Activated CD8-positive, alpha-beta T cell treated with anti-CD3 and anti-CD28 coated beads, Interleukin-2, amount 10 ng/mL, durations not matched to agents 7 days and 5 days (primary cell): Measurements from ENCODE around the gene SNAPIN. TPM values are rescaled to one million over a fixed set of nuclear protein-coding genes. Genes with fewer than 3 reads are reported as not detected.
"Not testable (repeated sequence)": the region's sequence is repeated elsewhere in the genome, so short reads cannot be mapped to it uniquely, and the experiment has no call there.

Source experiments
- ATAC-seq: fragments of 150-1000 bp; cut with Tn5 transposase; one replicate; pipeline ENCODE4 v1.10.0; 2021; ENCODE audit warnings: moderate library complexity
- CTCF ChIA-PET: fragments of 350-600 bp; sonication (Branson Sonifier 250); formaldehyde crosslinking; loops from one replicate; lab custom pipeline; 2021; ENCODE audit warnings: antibody characterized with exemption; lab: Charles Lee
- POLR2A ChIA-PET: fragments of 350-600 bp; sonication (Branson Sonifier 250); formaldehyde crosslinking; loops from one replicate; lab custom pipeline; 2021; ENCODE audit warnings: antibody characterized with exemption; lab: Charles Lee
- DNase-seq: peaks from one replicate; pipeline ENCODE4 v3.0.0-alpha.2; 2020
- H3K27ac Mint-ChIP-seq: one replicate; pipeline ENCODE4 v1.8.0; 2021; ENCODE audit warnings: mild to moderate bottlenecking, mixed read lengths
- H3K27me3 Mint-ChIP-seq: one replicate; pipeline ENCODE4 v1.8.0; 2021; ENCODE audit warnings: low read depth, mixed read lengths
- H3K36me3 Mint-ChIP-seq: one replicate; pipeline ENCODE4 v1.8.0; 2021; ENCODE audit warnings: low read depth, mixed read lengths
- H3K4me1 Mint-ChIP-seq: one replicate; pipeline ENCODE4 v1.8.0; 2021; ENCODE audit warnings: low read depth, mixed read lengths
- H3K4me3 Mint-ChIP-seq: one replicate; pipeline ENCODE4 v1.8.0; 2021; ENCODE audit warnings: mild to moderate bottlenecking, mixed read lengths
- H3K9me3 Mint-ChIP-seq: one replicate; pipeline ENCODE4 v1.8.0; 2022; ENCODE audit warnings: mixed read lengths; ENCODE audit not compliant: insufficient read depth
- total RNA-seq, 2 experiments: library from RNA; stranded (reverse); gene quantifications; one replicate each; pipeline ENCODE4 v1.2.3, GENCODE V29; 2021

The SNAPIN gene
- total RNA-seq, 2 experiments from 2014 or later: 36.5 to 37.7 TPM

DNA sequence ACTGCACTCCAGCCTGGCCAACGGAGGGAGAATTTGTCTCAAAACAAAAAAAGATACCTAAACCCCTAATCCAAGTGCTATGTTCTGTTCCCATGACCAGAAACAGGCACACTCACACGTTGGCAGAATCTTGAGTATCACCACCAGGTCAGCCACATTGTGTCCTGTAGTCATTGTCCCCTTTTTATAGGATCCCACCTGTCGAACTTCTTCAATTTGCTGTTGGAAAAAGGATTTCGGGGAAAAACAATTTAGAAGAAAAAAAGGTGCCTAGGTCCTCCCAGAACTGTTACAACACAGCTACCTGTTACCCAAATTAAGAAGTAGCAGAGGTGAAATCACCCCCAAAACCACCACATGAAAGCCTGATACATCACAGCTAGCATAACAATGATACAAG lies 8.9 kb downstream of the SNAPIN start:
- CTCF ChIA-PET: interaction anchor here (1.1 kb wide), 1 partner anchor 8 kb away, joined by 5 read pairs; the partner anchor contains the start of gene SNAPIN
- peak overlapping the region; percentile 16 for H3K27ac Mint-ChIP-seq
- H3K27me3 Mint-ChIP-seq: no peaks in the 10 kb centered on the region
- DNase-seq: no peak
- H3K9me3 Mint-ChIP-seq: no peaks in the 10 kb centered on the region
- peaks cover 33% of the 10 kb centered on the region for H3K4me1 Mint-ChIP-seq
- H3K36me3 Mint-ChIP-seq: peaks cover 74% of the 10 kb centered on the region
- ATAC-seq: no peak
- POLR2A ChIA-PET: interaction anchor here (1.8 kb wide), 1 partner anchor 9 kb away, joined by 4 read pairs; the partner anchor contains the start of gene SNAPIN
- H3K4me3 Mint-ChIP-seq: no peak overlapping the region

DNA sequence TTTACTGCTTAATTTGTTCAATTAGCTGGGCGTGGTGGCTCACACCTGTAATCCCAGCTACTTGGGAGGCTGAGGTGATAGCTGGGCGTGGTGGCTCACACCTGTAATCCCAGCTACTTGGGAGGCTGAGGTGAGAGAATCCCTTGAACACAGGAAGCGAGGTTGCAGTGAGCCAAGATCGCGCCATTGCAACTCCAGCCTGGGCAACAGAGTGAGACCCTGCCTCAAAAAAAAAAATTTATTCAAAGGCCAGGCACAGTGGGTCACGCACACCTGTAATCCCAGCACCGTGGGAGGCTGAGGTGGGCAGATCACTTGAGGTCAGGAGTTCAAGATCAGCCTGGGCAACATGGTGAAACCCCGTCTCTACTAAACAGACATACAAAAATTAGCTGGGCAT lies 10.2 kb downstream of the SNAPIN start:
- CTCF ChIA-PET, DNase-seq, H3K4me3 Mint-ChIP-seq, H3K9me3 Mint-ChIP-seq, H3K27me3 Mint-ChIP-seq, ATAC-seq: not testable (repeated sequence)
- H3K36me3 Mint-ChIP-seq: peaks cover 63% of the 10 kb centered on the region
- H3K27ac Mint-ChIP-seq: peak overlapping the region; percentile 74
- H3K4me1 Mint-ChIP-seq: peaks cover 33% of the 10 kb centered on the region
- POLR2A ChIA-PET: interaction anchor here (2.9 kb wide), 1 partner anchor 34 kb away, joined by 17 read pairs; the partner anchor contains the start of gene CHTOP

DNA sequence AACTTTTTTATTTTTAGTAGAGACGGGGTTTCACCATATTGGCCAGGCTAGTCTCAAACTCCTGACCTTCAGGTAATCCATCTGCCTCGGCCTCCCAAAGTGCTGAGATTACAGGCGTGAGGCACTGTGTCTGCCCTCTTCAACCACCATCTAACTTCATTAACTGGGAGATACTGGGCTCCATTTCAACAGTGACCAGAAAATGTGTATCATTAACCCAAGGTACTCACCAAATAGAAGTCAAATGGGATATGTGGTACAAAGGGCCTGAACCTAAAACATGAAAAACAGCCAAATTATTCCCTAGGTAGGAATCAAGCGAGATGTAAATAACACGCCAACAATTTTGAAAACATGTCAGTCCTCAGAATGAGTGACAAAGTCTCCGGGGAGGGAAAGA lies 11.1 kb downstream of the SNAPIN start:
- Mint-ChIP-seq H3K9me3 (no peaks in the 10 kb centered on the region), H3K4me1 (peaks cover 33% of the 10 kb centered on the region), H3K27me3 (no peaks in the 10 kb centered on the region), H3K4me3 (no peak overlapping the region), H3K36me3 (peaks cover 56% of the 10 kb centered on the region), H3K27ac (no peak overlapping the region)
- ChIA-PET POLR2A (interaction anchor here (0.6 to 2.9 kb wide), 3 partner anchors 35 to 254 kb away, joined by 3 to 17 read pairs (median 3); partner anchors contain the start of gene CHTOP), CTCF (no interaction called here)
- DNase-seq (no peak), ATAC-seq (no peak)

DNA sequence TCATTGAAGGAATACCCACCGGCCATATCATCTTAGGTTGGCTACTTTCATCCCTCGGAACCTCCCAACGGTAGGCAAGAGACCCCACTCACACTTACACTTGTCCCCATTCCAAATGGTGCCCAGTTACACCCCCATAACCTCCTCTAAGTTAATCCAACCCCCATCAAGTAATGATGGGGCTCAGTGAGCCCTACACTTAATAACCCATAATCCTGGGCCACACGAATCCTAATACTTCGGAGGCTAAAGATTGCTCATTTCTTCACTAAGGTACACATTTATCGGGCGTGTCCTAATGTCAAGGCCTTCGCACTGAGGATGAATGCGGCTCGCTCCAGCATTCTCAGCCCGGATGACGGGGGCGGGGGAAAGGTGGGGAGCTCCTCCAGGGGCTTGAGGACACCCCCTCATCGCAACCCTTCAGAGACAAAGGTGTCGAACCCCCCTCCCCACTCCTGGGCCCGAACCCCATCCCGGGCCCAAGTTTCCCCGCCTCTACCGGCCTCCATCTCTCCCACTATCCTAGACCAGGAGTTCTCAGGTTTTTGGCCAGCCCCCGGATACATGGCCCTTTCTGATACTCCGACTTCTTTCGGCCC lies 11.9 kb downstream of the SNAPIN start:
- no peak overlapping the region for H3K27ac Mint-ChIP-seq
- CTCF ChIA-PET: interaction anchor here (1.1 kb wide), 1 partner anchor 11 kb away, joined by 4 read pairs; no protein-coding TSS in a partner anchor
- H3K9me3 Mint-ChIP-seq: no peaks in the 10 kb centered on the region
- POLR2A ChIA-PET: interaction anchor here (0.6 to 2.9 kb wide), 4 partner anchors 11 to 284 kb away, joined by 3 to 17 read pairs (median 6); partner anchors contain the start of genes CHTOP and SNAPIN
- H3K4me3 Mint-ChIP-seq: no peak overlapping the region
- H3K27me3 Mint-ChIP-seq: no peaks in the 10 kb centered on the region
- H3K4me1 Mint-ChIP-seq: peaks cover 33% of the 10 kb centered on the region
- H3K36me3 Mint-ChIP-seq: peaks cover 48% of the 10 kb centered on the region
- ATAC-seq (no peak), DNase-seq (no peak)

DNA sequence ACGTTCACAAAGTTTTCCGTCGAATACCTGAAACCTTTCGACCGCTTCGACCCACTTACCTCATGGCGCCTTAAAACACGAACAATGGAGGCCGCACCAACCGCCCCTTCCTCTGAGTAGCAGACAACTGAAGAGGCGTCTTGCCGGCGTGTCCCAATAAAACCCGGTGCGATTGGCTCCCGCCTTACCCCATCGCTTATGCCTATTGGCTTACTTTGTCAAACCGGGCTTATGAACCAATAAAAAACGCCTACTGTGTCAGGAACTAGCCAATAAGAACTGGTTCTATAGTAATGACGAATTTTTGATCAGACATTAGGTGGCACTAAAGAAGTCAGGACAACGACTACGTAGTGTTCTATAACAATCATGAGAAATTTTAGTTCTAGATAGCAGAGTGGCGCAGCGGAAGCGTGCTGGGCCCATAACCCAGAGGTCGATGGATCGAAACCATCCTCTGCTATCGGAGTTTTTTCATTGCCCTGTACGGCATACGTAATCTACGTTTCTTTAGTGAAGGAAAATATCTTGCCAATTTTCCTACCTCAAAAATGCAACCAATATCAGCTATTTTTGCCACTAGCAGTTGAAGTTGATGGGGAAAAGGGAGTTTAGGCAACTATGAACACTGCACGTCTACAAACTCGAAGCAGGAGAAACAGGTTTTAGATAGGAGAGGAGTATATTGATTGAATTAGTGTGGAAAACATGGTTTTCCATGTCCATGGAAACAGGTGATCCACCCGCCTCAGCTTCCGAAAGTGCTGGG lies 12.5 kb downstream of the SNAPIN start, which contains the start of gene ILF2:
TSS of gene ILF2 (minus strand) at position 135 of the 769 bp plus-strand sequence. CDS start at position 64, 71 bp downstream.
- H3K36me3 Mint-ChIP-seq: peaks cover 43% of the 10 kb centered on the region
- CTCF ChIA-PET: interaction anchor here (0.7 to 1.6 kb wide), 11 partner anchors 12 to 488 kb away, joined by 3 to 10 read pairs (median 3); partner anchors contain the start of genes CHTOP, RAB13 and SLC27A3
- H3K4me3 Mint-ChIP-seq: no peak within 1 kb of the TSS
- H3K27ac Mint-ChIP-seq: no peak within 1 kb of the TSS
- DNase-seq (peak; percentile 99), ATAC-seq (peak; percentile 93)
- H3K9me3 Mint-ChIP-seq: no peaks in the 10 kb centered on the region
- no peaks in the 10 kb centered on the region for H3K27me3 Mint-ChIP-seq
- H3K4me1 Mint-ChIP-seq: peaks cover 33% of the 10 kb centered on the region
- POLR2A ChIA-PET: interaction anchor here (0.7 to 2.9 kb wide), 8 partner anchors 12 to 320 kb away, joined by 3 to 17 read pairs (median 4); partner anchors contain the start of genes CHTOP, RPS27 and SNAPIN

DNA sequence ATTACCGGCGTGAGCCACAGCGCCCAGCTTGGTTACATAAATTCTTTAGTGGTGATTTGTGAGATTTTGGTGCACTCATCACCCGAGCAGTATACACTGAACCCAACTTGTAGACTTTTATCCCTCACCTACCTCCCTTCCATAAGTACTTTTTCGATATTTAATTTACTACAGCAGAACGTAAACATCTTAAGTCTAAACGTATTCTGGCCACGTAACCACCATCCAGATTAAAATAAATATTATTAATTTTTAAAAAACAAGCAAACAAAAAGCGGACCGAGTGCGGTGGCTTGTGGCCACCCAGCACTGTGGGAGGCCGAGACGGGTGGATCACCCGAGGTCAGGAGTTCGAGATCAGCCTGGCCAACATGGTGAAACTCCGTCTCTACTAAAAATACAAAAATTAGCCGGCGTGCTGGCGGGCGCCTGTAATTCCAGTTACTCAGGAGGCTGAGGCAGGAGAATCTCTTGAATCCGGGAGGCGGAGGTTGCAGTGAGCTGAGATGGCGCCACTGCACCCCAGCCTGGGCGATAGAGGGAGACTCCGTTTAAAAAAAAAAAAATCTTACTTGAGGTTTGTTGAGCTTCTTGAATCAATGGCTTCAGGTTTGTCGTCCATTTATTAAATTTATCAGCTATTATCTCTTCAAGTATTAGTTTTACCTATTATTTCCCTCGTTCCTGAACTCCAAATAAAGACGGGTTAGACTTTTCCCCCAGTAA lies 13.3 kb downstream of the SNAPIN start:
- Mint-ChIP-seq H3K4me1 (peaks cover 33% of the 10 kb centered on the region), H3K36me3 (peaks cover 36% of the 10 kb centered on the region)
- H3K9me3 Mint-ChIP-seq, H3K27ac Mint-ChIP-seq, H3K27me3 Mint-ChIP-seq, H3K4me3 Mint-ChIP-seq: not testable (repeated sequence)
- peak; percentile 45 for ATAC-seq
- CTCF ChIA-PET: interaction anchor here (0.7 to 1.6 kb wide), 18 partner anchors 12 to 488 kb away, joined by 3 to 10 read pairs (median 4); partner anchors contain the start of genes CHTOP, CREB3L4, RAB13 and SLC27A3
- peak; percentile 68 for DNase-seq
- POLR2A ChIA-PET: interaction anchor here (0.6 to 2.9 kb wide), 12 partner anchors 12 to 319 kb away, joined by 3 to 17 read pairs (median 4); partner anchors contain the start of genes CHTOP, INTS3, JTB and RPS27

DNA sequence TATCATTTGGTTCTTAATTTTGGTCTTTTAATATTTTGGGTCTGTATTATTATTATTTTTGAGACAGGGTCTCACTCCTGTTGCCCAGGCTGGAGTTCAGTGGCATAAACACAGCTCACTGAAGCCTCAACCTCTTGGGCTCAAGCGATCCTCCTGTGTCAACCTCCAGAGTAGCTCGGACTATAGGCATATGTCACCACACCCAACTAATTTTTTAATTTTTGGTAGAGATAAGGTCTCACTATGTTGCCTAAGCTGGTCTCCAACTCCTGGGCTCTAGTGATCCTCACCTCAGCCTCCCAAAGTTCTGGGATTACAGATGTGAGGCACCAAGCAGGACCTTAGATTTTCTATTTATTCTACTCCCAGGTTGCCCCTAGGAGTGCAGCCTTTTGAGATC lies 15.0 kb downstream of the SNAPIN start:
- ChIA-PET CTCF (interaction anchor here (1.3 kb wide), 1 partner anchor 39 kb away, joined by 3 read pairs; no protein-coding TSS in a partner anchor), POLR2A (no interaction called here)
- no peak for ATAC-seq
- H3K27ac Mint-ChIP-seq: no peak overlapping the region
- H3K4me1 Mint-ChIP-seq: peaks cover 32% of the 10 kb centered on the region
- H3K4me3 Mint-ChIP-seq: peak overlapping the region; percentile 3
- H3K9me3 Mint-ChIP-seq: no peaks in the 10 kb centered on the region
- no peak for DNase-seq
- peaks cover 18% of the 10 kb centered on the region for H3K36me3 Mint-ChIP-seq
- H3K27me3 Mint-ChIP-seq: peaks cover 18% of the 10 kb centered on the region

DNA sequence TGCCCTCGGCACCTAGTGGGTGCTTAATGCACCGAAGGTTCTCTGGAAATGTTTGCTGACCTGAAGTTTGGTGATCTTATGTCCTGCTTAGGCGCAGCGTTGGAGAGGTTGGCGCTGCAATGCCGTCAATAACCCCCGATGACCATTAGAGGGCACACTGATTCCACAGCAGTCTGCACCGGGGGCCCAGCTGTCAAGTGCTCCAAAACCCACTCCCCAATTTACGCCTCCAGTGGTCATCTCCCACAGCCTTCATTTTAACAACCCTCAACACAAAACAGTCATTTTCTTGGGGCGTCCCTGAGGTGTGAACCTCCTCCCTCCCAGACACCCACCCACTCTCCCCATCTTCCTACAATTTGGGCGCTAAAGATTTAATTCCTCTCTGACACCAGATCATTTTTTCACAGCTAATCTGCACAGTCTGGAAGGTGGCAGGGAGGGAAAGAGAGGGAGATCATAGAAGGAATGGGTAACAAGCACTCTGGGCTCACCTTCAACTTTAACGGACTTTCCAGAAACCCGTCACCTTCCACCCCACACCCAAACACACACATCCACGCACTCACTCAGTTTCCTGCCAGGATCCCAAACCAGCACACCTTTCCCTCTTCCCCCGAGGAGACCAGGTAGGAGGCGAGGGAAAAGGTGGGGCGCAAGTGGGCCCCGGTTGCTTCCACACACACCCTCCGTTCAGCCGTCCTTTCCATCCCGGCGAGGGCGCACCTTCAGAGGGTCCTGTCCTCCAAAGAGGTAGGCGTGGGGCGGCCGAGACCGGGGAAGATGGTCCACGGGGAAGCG lies 19.4 kb downstream of the SNAPIN start:
- H3K9me3 Mint-ChIP-seq: no peaks in the 10 kb centered on the region
- peak overlapping the region; percentile 73 for H3K4me3 Mint-ChIP-seq
- peaks cover 21% of the 10 kb centered on the region for H3K4me1 Mint-ChIP-seq
- DNase-seq: peak; percentile 66
- POLR2A ChIA-PET: no interaction called here
- peaks cover 46% of the 10 kb centered on the region for H3K27me3 Mint-ChIP-seq
- no peak overlapping the region for H3K27ac Mint-ChIP-seq
- CTCF ChIA-PET: interaction anchor here (0.6 to 2.8 kb wide), 17 partner anchors 13 to 436 kb away, joined by 3 to 17 read pairs (median 4); partner anchors contain the start of genes CHTOP, INTS3, RAB13 and SLC27A3
- peak; percentile 43 for ATAC-seq
- H3K36me3 Mint-ChIP-seq: no peaks in the 10 kb centered on the region

DNA sequence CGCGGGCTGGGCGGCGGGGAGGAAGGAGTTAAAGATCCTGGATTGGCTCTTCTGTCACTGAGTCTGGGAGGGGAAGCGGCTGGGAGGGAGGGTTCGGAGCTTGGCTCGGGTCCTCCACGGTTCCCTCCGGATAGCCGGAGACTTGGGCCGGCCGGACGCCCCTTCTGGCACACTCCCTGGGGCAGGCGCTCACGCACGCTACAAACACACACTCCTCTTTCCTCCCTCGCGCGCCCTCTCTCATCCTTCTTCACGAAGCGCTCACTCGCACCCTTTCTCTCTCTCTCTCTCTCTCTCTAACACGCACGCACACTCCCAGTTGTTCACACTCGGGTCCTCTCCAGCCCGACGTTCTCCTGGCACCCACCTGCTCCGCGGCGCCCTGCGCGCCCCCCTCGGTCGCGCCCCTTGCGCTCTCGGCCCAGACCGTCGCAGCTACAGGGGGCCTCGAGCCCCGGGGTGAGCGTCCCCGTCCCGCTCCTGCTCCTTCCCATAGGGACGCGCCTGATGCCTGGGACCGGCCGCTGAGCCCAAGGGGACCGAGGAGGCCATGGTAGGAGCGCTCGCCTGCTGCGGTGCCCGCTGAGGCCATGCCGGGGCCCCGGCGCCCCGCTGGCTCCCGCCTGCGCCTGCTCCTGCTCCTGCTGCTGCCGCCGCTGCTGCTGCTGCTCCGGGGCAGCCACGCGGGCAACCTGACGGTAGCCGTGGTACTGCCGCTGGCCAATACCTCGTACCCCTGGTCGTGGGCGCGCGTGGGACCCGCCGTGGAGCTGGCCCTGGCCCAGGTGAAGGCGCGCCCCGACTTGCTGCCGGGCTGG lies 20.2 kb downstream of the SNAPIN start, which contains the start of gene NPR1:
TSS of gene NPR1 (plus strand) at position 170 of the 818 bp plus-strand sequence. CDS start at position 591, 421 bp downstream.
- H3K4me3 Mint-ChIP-seq: peak within 1 kb of the TSS; percentile 73
- ChIA-PET POLR2A (no interaction called here), CTCF (interaction anchor here (0.8 to 2.8 kb wide), 11 partner anchors 14 to 309 kb away, joined by 3 to 8 read pairs (median 5); partner anchors contain the start of genes CHTOP and SLC27A3)
- no peaks in the 10 kb centered on the region for H3K9me3 Mint-ChIP-seq
- peaks cover 21% of the 10 kb centered on the region for H3K4me1 Mint-ChIP-seq
- H3K36me3 Mint-ChIP-seq: no peaks in the 10 kb centered on the region
- H3K27ac Mint-ChIP-seq: no peak within 1 kb of the TSS
- DNase-seq: peak; percentile 55
- ATAC-seq: peak; percentile 58
- H3K27me3 Mint-ChIP-seq: peaks cover 46% of the 10 kb centered on the region
